Urinary bladder (tissue), 4 donors: ENCODE measurements around the gene TCHP. TPM values are rescaled to one million over a fixed set of nuclear protein-coding genes. Genes with fewer than 3 reads are reported as not detected.

Experiments
- DNase-seq: peaks from one replicate; pipeline ENCODE4 v3.0.0-alpha.2; 2015; ENCODE audit errors: extremely low spot score
- H3K27ac ChIP-seq: one replicate; pipeline ENCODE4 v1.5.1; 2013; ENCODE audit warnings: low read depth, mild to moderate bottlenecking, moderate library complexity
- H3K36me3 ChIP-seq: one replicate; pipeline ENCODE4 v1.6.1; 2013; ENCODE audit warnings: mild to moderate bottlenecking, moderate library complexity; ENCODE audit not compliant: insufficient read depth
- H3K4me1 ChIP-seq: one replicate; pipeline ENCODE4 v1.6.1; 2013; ENCODE audit warnings: mild to moderate bottlenecking, moderate library complexity; ENCODE audit not compliant: insufficient read depth
- H3K4me3 ChIP-seq: one replicate; pipeline ENCODE4 v1.5.1; 2013; ENCODE audit warnings: low read depth, low read length
- WGBS: extraction: QIAGEN DNeasy Blood & Tissue Kit; methylation state at CpG from one replicate; pipeline ENCODE4 v1.1.7; 2013; 5-methylcytosine and 5-hydroxymethylcytosine counted together
- polyA plus RNA-seq: library from polyadenylated mRNA; stranded (reverse); fragments of 200-250 nt; gene quantifications from one replicate; pipeline ENCODE4 v1.2.3, GENCODE V29; 2013
- small RNA-seq: library from RNA; depleted of rRNA; stranded (forward); fragments of <200 nt; gene quantifications from one replicate; pipeline ENCODE3, GENCODE V24; 2014
- total RNA-seq: library from RNA; depleted of rRNA; stranded (reverse); fragments of >200 nt; gene quantifications from one replicate; pipeline ENCODE4 v1.2.3, GENCODE V29; 2014
- donor health status: healthy with polysubstance abuse.
- donor health status: healthy.

Gene TCHP
- total and polyA plus RNA-seq, 2 donors, result 10.3 to 15.5 TPM

DNA sequence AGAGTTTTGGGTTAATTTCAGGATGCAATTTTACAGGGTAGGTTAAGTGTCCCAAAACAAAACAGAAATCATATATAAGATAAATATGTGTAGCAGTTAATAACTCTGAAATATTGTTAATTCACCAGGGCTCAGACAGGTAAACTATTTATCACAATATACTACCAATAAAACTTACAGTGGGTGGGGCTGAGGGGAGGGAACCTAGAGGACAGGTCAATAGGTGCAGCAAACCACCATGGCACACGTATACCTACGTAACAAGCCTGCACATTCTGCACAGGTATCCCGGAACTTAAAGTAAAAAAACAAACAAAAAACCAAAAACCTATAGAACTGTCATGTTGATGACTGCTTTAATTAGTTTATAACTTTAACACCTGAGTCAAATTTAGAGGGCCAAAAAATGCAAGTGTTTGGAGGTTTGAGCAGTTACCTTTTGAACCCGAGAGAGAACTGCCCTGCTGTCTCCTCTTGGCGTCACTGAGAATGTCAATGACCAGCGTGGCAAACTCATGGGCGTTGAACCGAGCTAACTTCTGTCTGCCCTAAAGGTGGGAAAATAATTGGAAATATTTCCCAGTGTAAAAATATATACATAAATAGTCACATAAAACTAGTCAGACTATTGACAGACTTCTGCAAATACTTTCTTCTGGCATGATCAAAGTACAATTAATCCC, 59.5 kb downstream of the TCHP start:
- H3K4me1 ChIP-seq, result no peaks in the 10 kb centered on the region
- no peak overlapping the region for H3K4me3 ChIP-seq
- H3K36me3 ChIP-seq, result no peaks in the 10 kb centered on the region
- WGBS, result 96% methylated on average over 8 of the region's 8 CpGs
- DNase-seq, result no peak
- H3K27ac ChIP-seq, result no peak overlapping the region

- Histone ChIP-seq H3K4me1 (no peaks in the 10 kb centered on the region), H3K4me3 (no peak overlapping the region), H3K27ac (no peak overlapping the region), H3K36me3 (no peaks in the 10 kb centered on the region)
- WGBS, result 70% methylated on average over 14 of the region's 14 CpGs
- DNase-seq, result no peak
Observed at GRCh38 chr12:109961201-109961600, 61.1 kb downstream of the TCHP start.

GRCh38 chr12:109961612-109962011, 61.5 kb downstream of the TCHP start:
- H3K4me1 ChIP-seq, result no peaks in the 10 kb centered on the region
- H3K4me3 ChIP-seq, result no peak overlapping the region
- no peaks in the 10 kb centered on the region for H3K36me3 ChIP-seq
- WGBS, result 78% methylated on average over 6 of the region's 6 CpGs
- H3K27ac ChIP-seq, result no peak overlapping the region
- DNase-seq, result no peak

GRCh38 chr12:109962398-109962797, 62.3 kb downstream of the TCHP start:
- 73% methylated on average over 3 of the region's 3 CpGs for WGBS
- H3K4me1 ChIP-seq, result no peaks in the 10 kb centered on the region
- no peaks in the 10 kb centered on the region for H3K36me3 ChIP-seq
- no peak for DNase-seq
- no peak overlapping the region for H3K4me3 ChIP-seq
- H3K27ac ChIP-seq, result no peak overlapping the region

GRCh38 chr12:109963330-109963729, 63.3 kb downstream of the TCHP start:
- Histone ChIP-seq H3K4me3 (no peak overlapping the region), H3K4me1 (no peaks in the 10 kb centered on the region), H3K36me3 (no peaks in the 10 kb centered on the region), H3K27ac (no peak overlapping the region)
- 85% methylated on average over 1 of the region's 1 CpG for WGBS
- no peak for DNase-seq

DNA sequence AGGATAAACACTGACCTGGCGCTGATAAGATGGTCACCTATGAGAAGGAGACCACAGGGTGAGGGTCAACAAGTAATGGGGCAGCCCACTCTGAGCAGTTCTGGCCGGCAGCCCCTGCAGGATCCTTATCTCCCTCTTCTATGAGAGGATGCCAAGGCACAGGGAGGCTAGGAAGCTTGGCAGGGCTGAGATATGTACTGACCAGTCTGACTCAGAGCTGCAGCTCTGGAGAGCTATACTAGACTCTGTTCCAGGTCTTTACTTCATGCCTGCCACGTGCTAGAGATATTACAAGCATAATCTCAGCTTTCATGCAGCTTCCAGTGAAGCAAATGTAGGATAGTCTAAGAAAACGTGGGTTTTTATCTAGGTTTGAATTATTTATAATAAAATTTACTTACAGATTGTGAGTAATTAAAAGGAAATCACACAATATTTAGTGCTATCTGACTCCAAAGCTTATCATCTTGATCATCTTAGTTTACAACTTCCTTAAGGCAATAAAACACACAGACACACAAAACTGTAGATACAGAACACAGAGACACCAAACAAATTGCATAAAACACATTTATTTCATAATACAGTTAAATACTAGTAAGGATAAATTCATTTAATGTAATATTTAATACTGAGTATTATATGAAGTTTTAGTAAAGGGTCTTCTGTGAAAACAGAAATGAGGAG, 63.8 kb downstream of the TCHP start:
- H3K4me1 ChIP-seq, result no peaks in the 10 kb centered on the region
- no peak overlapping the region for H3K4me3 ChIP-seq
- no peak overlapping the region for H3K27ac ChIP-seq
- H3K36me3 ChIP-seq, result no peaks in the 10 kb centered on the region
- 26% methylated on average over 4 of the region's 4 CpGs for WGBS
- no peak for DNase-seq

- Histone ChIP-seq H3K36me3 (peaks cover 4% of the 10 kb centered on the region), H3K4me1 (no peaks in the 10 kb centered on the region), H3K4me3 (no peak overlapping the region), H3K27ac (no peak overlapping the region)
- DNase-seq, result no peak
- 70% methylated on average over 4 of the region's 4 CpGs for WGBS
Observed at GRCh38 chr12:109966546-109966945, 66.5 kb downstream of the TCHP start.

DNA sequence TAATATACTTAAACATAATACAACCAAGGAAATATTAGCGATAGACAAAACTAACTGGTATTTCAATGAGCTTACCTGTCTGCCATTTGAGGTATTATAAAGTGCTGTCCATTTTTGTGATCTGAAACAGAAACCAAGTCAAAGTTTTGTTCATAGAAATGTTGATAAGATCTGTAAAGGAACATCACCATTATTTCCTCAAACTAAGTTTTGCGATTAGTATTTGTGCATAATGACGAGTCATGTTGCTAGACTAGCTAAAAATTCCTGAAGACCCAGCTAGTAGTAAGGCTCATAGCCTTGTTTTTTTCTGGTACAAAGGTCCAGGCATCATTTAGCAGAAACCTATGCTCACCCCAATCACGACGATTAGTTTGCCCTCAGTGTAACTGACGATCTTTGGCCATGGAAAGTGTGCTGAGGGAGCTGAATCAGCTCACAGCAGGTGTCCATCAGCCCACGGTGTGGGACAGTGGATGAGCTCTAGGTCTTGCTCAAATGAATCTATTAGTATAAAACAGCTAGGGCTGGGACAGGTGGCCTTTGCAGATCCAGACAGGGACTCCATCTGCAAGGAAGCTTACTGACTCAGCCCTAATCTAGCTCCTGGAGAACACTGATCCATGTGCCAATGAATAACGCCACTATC, 67.4 kb downstream of the TCHP start:
- peaks cover 4% of the 10 kb centered on the region for H3K36me3 ChIP-seq
- 76% methylated on average over 8 of the region's 8 CpGs for WGBS
- no peak overlapping the region for H3K27ac ChIP-seq

More for the DNA sequence above, 67.4 kb downstream of the TCHP start:
- DNase-seq, result no peak
- Histone ChIP-seq H3K4me3 (no peak overlapping the region), H3K4me1 (no peaks in the 10 kb centered on the region)

Small RNAs within 50 kb of the gene (small RNA-seq; reads per million reads assigned to genes)
- not detected for gene RN7SL441P

Other genes starting within 250 kb of the TCHP start
- gene FAM222A, start 186.4 kb upstream of the TCHP start, total RNA-seq, result 1.2 TPM
- 1.2 TPM for gene FAM222A, start 186.4 kb upstream of the TCHP start, polyA plus RNA-seq
- 0.90 TPM for gene TRPV4, start 66.9 kb upstream of the TCHP start, total RNA-seq
- 1.2 TPM for gene TRPV4, start 66.9 kb upstream of the TCHP start, polyA plus RNA-seq
- 60.2 TPM for gene GLTP, start 19.7 kb upstream of the TCHP start, total RNA-seq
- gene GLTP, start 19.7 kb upstream of the TCHP start, polyA plus RNA-seq, result 26.0 TPM
- gene GIT2, start 96.1 kb downstream of the TCHP start, total RNA-seq, result 66.0 TPM
- 23.0 TPM for gene GIT2, start 96.1 kb downstream of the TCHP start, polyA plus RNA-seq
- 63.4 TPM for gene ANKRD13A, start 99.2 kb downstream of the TCHP start, total RNA-seq
- 40.4 TPM for gene ANKRD13A, start 99.2 kb downstream of the TCHP start, polyA plus RNA-seq
- 21.1 TPM for gene C12orf76, start 148.2 kb downstream of the TCHP start, total RNA-seq
- 14.7 TPM for gene C12orf76, start 148.2 kb downstream of the TCHP start, polyA plus RNA-seq
- 54.0 TPM for gene IFT81, start 224.1 kb downstream of the TCHP start, total RNA-seq
- 13.2 TPM for gene IFT81, start 224.1 kb downstream of the TCHP start, polyA plus RNA-seq